NCI-H146 treated with DMSO at 0.1 percent for 48 hours (cell line): ENCODE results near the gene GAS2L1.

ENCODE experiments used
- DNase-seq: peaks from one replicate; lab custom pipeline; 2025; ENCODE audit not compliant: unreplicated experiment; lab: John Stamatoyannopoulos, UW

The GAS2L1 gene

GRCh38 chr22:29325785-29326315 lies 19.4 kb downstream of the GAS2L1 start:
- DNase-seq = no peak

- DNase-seq = no peak
Measured at GRCh38 chr22:29326481-29326880, 20.0 kb downstream of the GAS2L1 start.

GRCh38 chr22:29327089-29327764 lies 20.8 kb downstream of the GAS2L1 start:
- no peak for DNase-seq

GRCh38 chr22:29328055-29328454 lies 21.6 kb downstream of the GAS2L1 start:
- DNase-seq = no peak

- DNase-seq = no peak
Measured at GRCh38 chr22:29328566-29329500, 22.4 kb downstream of the GAS2L1 start.

- no peak for DNase-seq
Measured at GRCh38 chr22:29329581-29329980, 23.1 kb downstream of the GAS2L1 start.

- no peak for DNase-seq
Measured at GRCh38 chr22:29330291-29330690, 23.8 kb downstream of the GAS2L1 start.

GRCh38 chr22:29330753-29331152 lies 24.3 kb downstream of the GAS2L1 start:
- DNase-seq = peak; percentile 78

GRCh38 chr22:29331213-29331612 lies 24.8 kb downstream of the GAS2L1 start:
- no peak for DNase-seq

GRCh38 chr22:29331658-29332300 lies 25.3 kb downstream of the GAS2L1 start:
- no peak for DNase-seq

GRCh38 chr22:29332886-29333496 lies 26.5 kb downstream of the GAS2L1 start:
- DNase-seq = no peak

- no peak for DNase-seq
Measured at GRCh38 chr22:29334148-29334547, 27.7 kb downstream of the GAS2L1 start.

GRCh38 chr22:29334696-29335344 lies 28.4 kb downstream of the GAS2L1 start:
- DNase-seq = no peak

GRCh38 chr22:29335656-29336055 lies 29.2 kb downstream of the GAS2L1 start:
- no peak for DNase-seq

GRCh38 chr22:29336751-29337490 lies 30.5 kb downstream of the GAS2L1 start:
- DNase-seq = no peak

- DNase-seq = no peak
Measured at GRCh38 chr22:29337631-29338284, 31.3 kb downstream of the GAS2L1 start.

- no peak for DNase-seq
Measured at GRCh38 chr22:29338398-29338797, 31.9 kb downstream of the GAS2L1 start.

- DNase-seq = no peak
Measured at GRCh38 chr22:29339381-29340235, 33.2 kb downstream of the GAS2L1 start.
